ENCODE measurements around the gene B3GAT1.

DNA sequence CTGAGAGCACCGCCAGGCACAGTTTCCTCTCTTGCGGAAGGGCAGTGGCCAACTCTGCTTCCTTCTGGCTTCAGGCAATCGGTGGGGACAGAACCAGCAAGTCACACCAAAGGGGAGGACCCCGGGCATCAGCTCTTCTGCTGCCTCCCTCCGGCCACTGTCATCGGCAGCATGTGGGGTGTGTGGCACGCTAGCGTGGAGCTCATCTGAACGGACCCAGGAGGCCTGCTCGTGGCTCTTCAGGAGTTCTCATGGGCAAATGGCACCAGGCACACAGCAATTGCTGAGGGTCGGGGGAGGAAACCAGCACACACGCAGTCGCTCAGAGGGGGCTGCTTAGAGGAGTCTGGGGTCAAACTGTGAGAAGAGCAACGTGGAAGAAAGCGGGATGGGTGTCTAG is 26.9 kb downstream of the B3GAT1 start:
- TF ChIP-seq, protein P1, sequence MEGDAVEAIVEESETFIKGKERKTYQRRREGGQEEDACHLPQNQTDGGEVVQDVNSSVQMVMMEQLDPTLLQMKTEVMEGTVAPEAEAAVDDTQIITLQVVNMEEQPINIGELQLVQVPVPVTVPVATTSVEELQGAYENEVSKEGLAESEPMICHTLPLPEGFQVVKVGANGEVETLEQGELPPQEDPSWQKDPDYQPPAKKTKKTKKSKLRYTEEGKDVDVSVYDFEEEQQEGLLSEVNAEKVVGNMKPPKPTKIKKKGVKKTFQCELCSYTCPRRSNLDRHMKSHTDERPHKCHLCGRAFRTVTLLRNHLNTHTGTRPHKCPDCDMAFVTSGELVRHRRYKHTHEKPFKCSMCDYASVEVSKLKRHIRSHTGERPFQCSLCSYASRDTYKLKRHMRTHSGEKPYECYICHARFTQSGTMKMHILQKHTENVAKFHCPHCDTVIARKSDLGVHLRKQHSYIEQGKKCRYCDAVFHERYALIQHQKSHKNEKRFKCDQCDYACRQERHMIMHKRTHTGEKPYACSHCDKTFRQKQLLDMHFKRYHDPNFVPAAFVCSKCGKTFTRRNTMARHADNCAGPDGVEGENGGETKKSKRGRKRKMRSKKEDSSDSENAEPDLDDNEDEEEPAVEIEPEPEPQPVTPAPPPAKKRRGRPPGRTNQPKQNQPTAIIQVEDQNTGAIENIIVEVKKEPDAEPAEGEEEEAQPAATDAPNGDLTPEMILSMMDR (IDR thresholded peaks at IDR 0.05): no peak
- TF ChIP-seq POLR2A (IDR thresholded peaks at IDR 0.05): no peak

All from breast epithelium (tissue), 3 donors.